ENCODE measurements around the gene HOXA13.

Gene HOXA13

DNA sequence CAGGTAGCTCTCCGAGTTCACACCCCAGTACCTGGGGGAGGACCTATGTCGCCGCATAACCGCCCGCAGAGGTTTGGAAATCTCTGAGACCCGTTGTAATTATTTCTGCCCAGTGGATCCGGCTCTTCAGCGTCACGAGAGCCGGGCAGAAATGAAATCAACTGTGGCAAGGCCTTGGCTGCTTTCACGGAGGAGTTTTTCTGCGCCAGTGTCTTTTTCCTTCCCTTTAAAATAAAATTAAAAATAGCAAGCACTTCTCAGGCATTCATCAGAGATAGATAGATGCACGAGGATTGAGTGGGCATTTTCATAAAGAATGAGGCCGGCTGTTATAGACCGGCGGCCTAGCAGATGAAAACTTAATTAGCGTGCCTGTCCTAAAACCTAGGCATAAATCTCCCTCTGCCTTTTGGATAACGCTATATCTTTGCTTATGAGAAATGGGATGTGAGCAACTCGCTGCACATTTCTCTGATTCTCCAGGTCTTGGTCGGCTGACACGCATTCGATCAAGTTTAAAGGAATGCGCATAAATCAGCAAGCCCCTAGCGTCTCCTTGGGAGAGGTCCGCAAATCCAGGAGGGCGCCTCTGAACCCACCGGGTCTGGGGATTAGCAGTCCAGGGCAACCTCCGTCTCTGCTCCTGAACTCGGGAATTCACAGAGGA is 6.4 kb downstream of the HOXA13 start:
- DNase-seq: no peak

- DNase-seq: no peak
These were observed 7.2 kb downstream of the HOXA13 start for GRCh38 chr7:27192546-27193334.

DNA sequence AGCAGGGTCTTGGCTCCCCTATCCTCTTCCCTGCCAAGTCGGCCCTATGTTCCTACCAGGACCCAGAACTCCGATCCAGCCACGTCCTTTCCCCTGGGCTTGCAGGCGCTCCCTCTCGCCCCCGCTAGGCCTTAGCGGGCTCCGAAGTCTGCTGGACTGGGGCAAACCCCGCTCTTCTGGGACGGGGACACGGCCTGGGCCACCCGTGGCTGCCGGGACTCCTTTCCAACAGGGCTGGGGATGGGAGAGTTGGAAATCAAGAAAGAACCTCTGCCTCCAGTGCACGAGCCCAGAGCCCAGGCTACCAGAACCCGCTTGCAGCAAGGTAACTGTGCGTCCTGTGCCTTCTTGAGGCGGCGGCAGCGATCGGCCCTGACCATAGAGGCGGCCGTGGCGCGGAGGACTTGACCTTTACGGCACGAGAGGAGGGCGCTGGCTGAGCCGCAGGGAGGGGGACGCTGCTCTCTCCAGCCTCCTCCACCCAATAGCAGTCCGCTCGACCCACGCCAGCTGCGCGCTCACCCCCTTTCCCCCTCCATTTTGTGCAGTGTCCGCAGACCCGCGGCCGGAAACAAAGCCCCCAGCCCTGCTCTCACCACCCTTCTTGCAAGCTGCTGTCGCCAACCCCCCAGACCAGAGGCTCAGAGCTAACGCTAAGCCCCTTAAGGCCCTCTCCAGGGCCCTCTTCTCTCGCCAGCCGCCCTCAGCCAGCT is 7.9 kb downstream of the HOXA13 start:
- no peak for DNase-seq

DNA sequence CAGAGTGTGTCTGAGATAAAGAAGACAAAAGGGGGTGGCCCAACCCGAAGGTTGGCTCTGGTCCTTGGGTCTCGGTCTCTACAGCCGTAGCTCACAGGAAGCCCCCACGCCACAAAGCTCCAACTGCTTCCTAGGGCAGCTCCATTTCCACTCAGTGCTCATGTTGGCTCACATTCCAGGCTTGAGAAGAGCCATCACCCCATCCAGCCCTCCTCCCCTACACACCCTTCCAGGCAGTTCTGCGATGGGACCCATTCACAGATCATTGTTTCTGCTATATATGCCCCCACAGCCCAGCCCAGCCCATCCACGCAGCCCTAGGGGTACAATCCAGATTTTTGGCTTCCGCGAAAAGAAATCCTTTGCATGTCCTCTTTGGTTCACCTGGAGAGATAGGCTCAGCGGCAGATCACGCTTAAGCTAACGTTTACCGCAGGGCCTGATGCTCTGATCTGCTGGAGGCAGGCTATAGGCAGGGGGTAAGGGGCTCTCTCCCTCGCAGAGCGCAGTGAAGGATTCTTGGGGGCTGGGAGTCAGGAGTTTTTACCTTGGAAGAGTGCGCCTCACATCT is 8.6 kb downstream of the HOXA13 start:
- DNase-seq: no peak

DNA sequence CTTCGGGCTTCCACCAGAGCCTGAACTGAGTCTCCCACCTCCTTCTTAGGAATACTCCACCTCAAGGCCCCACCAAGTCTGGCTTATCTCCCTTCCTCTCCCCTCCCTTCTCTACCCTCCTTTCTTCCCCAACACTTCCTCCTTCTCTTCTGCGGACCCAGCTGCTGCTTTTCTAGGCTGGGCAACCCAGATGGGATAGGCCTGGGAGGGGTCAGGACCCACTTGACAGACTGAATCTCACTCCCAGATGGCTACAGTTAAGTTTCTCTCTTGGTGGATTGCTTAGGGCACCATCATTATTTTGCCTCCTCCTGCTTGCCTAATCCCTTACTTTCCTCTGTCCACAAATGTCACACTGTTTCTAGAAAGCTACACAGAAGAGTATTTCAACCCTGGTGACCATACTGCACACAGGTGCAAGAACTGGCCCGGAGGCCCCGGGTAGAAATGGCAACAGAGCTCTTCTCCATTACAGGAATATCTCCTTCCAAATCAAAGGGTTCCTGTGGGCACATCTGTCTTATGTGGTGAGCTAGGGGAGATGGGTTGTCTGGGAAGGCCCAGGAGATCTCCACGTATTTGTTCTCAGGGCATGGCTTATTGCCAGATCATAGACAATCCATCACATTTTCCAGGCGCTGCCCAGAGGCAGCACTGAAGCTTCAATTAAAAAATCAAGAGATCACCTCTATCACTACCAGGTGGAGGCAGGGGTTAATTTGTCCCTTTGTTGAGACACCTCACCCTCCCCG is 9.7 kb downstream of the HOXA13 start:
- no peak for DNase-seq

DNA sequence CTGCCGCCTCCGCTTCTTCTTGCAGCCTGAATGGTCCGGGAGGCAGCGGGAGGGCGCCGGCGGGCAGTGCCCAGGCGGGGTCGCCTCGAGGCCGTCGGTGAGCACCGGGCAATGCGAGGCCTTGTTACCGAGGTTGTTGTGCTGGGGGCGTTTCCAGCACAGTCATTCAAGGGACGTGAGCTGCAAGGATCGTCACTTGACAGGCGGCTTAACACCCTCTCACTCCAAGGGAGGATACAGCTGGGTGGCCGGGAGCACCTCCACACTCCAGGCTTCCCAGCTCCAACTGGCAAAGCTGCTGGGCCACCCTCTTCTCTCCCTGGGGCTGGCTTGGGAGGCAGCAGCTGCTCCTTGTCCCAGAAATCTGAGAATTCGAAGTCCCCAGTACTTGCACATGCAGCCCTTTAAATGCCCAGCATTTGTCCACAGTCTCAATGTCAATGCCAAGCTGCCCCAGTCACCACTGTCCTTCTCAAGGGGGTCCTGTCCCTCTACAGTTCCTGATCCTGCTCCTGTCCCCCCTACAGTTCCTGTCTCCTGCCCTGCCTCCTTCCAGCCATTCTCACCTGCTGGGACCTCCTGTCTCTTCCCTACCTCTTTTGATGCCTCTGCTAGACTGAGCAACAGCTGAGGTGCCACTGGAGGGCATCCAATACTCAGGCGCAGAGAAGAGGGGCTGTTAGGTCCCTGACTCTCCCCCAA is 10.4 kb downstream of the HOXA13 start:
- DNase-seq: no peak

- no peak for DNase-seq
These were observed 11.3 kb downstream of the HOXA13 start for GRCh38 chr7:27188386-27189294.

GRCh38 chr7:27187475-27188385 is 12.2 kb downstream of the HOXA13 start:
- DNase-seq: no peak

DNA sequence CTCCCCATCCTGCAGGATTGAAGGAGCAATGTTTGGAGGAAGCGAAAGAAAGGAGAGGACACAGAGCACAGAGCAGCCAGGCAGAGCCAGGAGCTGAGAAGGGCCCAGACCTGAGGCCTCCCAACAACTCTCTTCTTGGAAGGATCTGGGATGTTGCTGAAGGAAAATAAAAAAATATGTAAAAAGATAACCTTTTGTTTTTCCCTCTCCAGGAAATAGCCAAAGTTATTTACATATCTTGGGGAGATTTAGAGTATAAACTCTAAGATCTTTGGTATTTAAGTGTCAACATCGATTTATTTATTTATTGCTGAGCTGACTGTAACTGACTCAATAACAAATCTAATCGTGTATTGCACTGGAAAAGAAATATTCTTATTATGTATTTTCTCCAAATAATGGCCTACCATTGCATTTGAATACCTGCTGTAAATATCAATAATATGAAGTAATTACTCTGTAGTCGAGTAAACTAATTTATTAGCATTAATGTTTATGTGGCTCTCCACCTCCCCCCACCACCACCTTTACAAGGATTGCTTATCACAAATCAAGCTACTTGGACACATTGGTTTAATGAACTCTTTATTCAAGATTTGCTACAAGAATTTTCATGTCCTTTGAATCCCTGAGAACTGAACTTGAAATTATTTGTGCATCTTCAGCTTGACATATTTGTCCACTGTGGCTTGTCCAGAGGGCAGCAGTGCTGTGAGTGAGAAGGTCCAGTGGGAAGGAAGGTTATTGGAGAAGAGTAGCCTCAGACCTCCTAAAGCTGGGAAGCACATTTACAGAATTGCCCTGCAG is 13.0 kb downstream of the HOXA13 start:
- no peak for DNase-seq

GRCh38 chr7:27185854-27186667 is 13.8 kb downstream of the HOXA13 start:
- no peak for DNase-seq

GRCh38 chr7:27185013-27185853 is 14.7 kb downstream of the HOXA13 start, which contains the start of gene HOXA11:
Gene HOXA11 (minus strand): TSS chr7:27185232. CDS start chr7:27185144, 88 bp downstream.
- DNase-seq: no peak

DNA sequence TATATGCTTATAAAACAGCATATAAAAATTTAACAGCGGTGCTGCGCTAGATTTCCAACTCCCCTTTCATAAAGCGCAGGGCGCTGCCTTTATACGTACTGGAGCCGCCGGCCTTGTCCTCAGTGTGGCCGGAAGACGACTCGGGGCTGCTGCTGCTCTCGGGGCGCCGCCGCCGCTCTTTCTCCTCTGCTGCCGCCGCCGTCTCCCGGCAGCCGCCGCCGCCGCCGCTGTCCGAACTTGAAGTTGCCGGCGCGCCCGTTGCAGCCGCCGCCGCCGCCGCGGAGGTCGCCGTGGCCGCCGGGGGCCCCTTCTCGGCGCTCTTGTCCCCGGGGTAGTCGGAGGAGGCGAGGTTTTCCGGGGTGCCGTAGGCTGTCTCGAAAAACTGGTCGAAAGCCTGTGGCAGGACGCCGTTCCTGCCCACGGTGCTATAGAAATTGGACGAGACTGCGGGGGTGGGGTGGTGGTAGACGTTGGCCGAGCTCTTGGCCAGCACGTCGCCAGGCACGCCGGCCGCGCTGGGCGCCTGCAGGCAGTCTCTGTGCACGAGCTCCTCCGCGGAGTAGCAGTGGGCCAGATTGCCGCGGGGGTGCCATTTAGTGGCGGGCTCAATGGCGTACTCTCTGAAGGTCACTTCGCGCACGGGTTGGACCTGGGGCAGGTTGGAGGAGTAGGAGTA is 15.4 kb downstream of the HOXA13 start:
- DNase-seq: no peak

GRCh38 chr7:27183682-27184336 is 16.1 kb downstream of the HOXA13 start:
- no peak for DNase-seq
